Natural killer cell (primary cell): ENCODE data around the gene RAD21L1. TPM values are rescaled to one million over a fixed set of nuclear protein-coding genes. Genes with fewer than 3 reads are reported as not detected.

Experiments used
- ATAC-seq, 3 donors: fragments of 150-1000 bp in 2 of 3; fragments of 200-7000 bp in 1 of 3; cut with Tn5 transposase; 1 replicate in 1 of 3; 2 replicates in 2 of 3; pipeline ENCODE4 v1.10.0; 2021; ENCODE audit warnings: mild to moderate bottlenecking in 2 of 3, moderate library complexity in 2 of 3
- DNase-seq, 2 donors: peaks; one replicate each; pipeline versions ENCODE4 v3.0.0 to v3.0.0-alpha.2; 2013 to 2021; ENCODE audit warnings: mixed read lengths in 1 of 2
- H3K27ac ChIP-seq: one replicate; pipeline ENCODE4 v1.5.1; 2013; ENCODE audit warnings: mild to moderate bottlenecking, low read length
- H3K27me3 ChIP-seq: one replicate; pipeline ENCODE4 v1.6.1; 2013; ENCODE audit warnings: low read length; ENCODE audit not compliant: control insufficient read depth, insufficient read depth
- H3K36me3 ChIP-seq: one replicate; pipeline ENCODE4 v1.6.1; 2013; ENCODE audit warnings: low read length; ENCODE audit not compliant: control insufficient read depth, insufficient read depth
- H3K4me1 ChIP-seq: one replicate; pipeline ENCODE4 v1.6.1; 2013; ENCODE audit warnings: low read length; ENCODE audit not compliant: control insufficient read depth, insufficient read depth
- H3K4me3 ChIP-seq: one replicate; pipeline ENCODE4 v1.5.1; 2013; ENCODE audit warnings: low read length
- H3K9me3 ChIP-seq: one replicate; pipeline ENCODE4 v1.6.1; 2013; ENCODE audit warnings: low read length; ENCODE audit not compliant: control insufficient read depth, insufficient read depth
- H3K27ac Mint-ChIP-seq, 2 donors: one replicate each; pipeline ENCODE4 v1.8.0; 2022; ENCODE audit warnings: mild to moderate bottlenecking in 2 of 2, mixed read lengths in 2 of 2, moderate library complexity in 1 of 2
- H3K27me3 Mint-ChIP-seq, 2 donors: one replicate each; pipeline ENCODE4 v1.8.0; 2022; ENCODE audit warnings: low read depth in 2 of 2, mixed read lengths in 2 of 2
- H3K36me3 Mint-ChIP-seq: one replicate; pipeline ENCODE4 v1.8.0; 2022; ENCODE audit warnings: mixed read lengths
- H3K4me1 Mint-ChIP-seq, 2 donors: one replicate each; pipeline ENCODE4 v1.8.0; 2022; ENCODE audit warnings: mixed read lengths in 2 of 2
- H3K4me3 Mint-ChIP-seq: one replicate; pipeline ENCODE4 v1.8.0; 2022; ENCODE audit warnings: mild to moderate bottlenecking, moderate library complexity, mixed read lengths
- H3K9me3 Mint-ChIP-seq, 2 donors: one replicate each; pipeline ENCODE4 v1.8.0; 2022; ENCODE audit warnings: mixed read lengths in 2 of 2
- WGBS: methylation state at CpG from one replicate; pipeline ENCODE4 v1.1.7; 2013; ENCODE audit warnings: missing lambda C conversion rate; ENCODE audit not compliant: insufficient coverage; 5-methylcytosine and 5-hydroxymethylcytosine counted together
- intact Hi-C: fragments of 100-400 bp; cut with micrococcal nuclease; formaldehyde crosslinking; loops from one replicate; pipeline ENCODE4 v1.14.2; 2022
- total RNA-seq, 4 donors: library from RNA; stranded (reverse); fragments of 120-200 nt in 1 of 4; gene quantifications; one replicate each; pipeline versions ENCODE4 v1.2.3 to v1.2.4, GENCODE V29; 2013 to 2022
- TF ChIP-seq, protein P1 (sequence below): fragments of 200-600 bp; IDR thresholded peaks from one replicate; pipeline ENCODE4 v1.8.0; 2022; ENCODE audit warnings: antibody characterized with exemption

The RAD21L1 gene
- total RNA-seq, 3 donors from 2014 or later (not counting 1 experiment from before 2014, with no cell fraction given), result not detected

DNA sequence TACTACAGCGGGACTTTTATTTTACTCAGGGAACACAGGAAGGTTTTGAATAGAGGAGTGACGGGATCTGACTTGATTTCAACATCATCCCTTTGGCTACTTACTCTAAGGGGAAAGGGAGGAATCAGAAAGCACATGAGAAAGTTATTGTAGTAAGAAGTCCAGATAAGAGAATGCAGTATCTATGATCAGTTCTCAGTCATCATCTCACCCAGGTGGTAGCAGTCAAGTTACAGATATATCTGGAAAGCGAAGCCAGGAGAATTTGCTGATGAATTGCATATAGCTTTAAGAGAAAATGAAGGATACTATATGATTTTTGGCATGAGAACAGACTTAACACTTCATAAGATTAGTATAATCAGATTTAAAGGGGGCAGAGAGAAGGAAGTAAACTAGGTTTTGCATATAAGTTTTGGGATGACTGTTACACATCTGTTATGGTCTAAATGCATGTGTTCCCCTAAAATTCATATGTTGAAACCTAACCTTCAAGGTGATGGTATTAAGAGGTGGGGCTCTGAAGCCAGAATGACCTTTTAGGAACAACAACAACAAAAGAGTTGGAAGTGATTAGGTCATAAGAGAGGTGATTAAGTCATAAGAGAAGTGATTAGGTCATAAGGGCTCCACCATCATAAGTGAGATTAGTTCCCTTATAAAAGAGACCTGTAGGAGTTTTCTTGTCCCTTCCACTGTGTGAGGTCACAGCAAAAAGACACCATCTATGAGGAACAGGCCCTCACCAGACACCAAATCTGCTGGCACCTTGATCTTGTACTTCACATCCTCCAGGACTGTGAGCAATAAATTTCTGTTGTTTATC is 6.7 kb downstream of the RAD21L1 start:
- Histone ChIP-seq H3K36me3 (no peaks in the 10 kb centered on the region), H3K4me3 (no peak overlapping the region), H3K4me1 (no peaks in the 10 kb centered on the region), H3K9me3 (no peaks in the 10 kb centered on the region), H3K27ac (no peak overlapping the region), H3K27me3 (peaks cover 34% of the 10 kb centered on the region)
- H3K9me3 Mint-ChIP-seq, result no peaks in the 10 kb centered on the region
- DNase-seq, result no peak
- TF ChIP-seq, protein P1, sequence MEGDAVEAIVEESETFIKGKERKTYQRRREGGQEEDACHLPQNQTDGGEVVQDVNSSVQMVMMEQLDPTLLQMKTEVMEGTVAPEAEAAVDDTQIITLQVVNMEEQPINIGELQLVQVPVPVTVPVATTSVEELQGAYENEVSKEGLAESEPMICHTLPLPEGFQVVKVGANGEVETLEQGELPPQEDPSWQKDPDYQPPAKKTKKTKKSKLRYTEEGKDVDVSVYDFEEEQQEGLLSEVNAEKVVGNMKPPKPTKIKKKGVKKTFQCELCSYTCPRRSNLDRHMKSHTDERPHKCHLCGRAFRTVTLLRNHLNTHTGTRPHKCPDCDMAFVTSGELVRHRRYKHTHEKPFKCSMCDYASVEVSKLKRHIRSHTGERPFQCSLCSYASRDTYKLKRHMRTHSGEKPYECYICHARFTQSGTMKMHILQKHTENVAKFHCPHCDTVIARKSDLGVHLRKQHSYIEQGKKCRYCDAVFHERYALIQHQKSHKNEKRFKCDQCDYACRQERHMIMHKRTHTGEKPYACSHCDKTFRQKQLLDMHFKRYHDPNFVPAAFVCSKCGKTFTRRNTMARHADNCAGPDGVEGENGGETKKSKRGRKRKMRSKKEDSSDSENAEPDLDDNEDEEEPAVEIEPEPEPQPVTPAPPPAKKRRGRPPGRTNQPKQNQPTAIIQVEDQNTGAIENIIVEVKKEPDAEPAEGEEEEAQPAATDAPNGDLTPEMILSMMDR, result no peak
- WGBS, result 100% methylated on average over 2 of the region's 3 CpGs
- no peak overlapping the region for H3K4me3 Mint-ChIP-seq
- intact Hi-C loops, result no loop called here
- no peaks in the 10 kb centered on the region for H3K4me1 Mint-ChIP-seq
- no peak for ATAC-seq
- H3K36me3 Mint-ChIP-seq, result no peaks in the 10 kb centered on the region
- no peak overlapping the region for H3K27ac Mint-ChIP-seq
- peaks cover 23 to 36% of the 10 kb centered on the region in 2 donors for H3K27me3 Mint-ChIP-seq

DNA sequence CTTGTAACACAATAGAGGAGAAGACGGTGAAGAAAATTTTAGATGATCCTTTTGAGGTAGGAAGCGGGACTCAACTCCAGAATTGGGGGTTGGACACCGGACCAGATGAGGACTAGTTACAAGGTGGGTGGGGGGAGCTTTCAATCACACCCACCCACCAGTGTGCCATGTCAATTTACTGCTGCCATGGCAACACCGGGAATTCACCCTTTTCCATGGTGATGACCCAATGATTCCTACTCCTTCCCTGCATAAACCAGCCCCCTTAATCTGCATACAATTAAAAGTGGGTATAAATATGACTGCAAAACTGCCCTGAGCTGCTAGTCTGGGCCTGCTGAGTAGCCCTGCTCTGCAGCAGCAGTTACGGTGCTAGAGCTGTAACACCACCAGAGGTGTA is 14.7 kb downstream of the RAD21L1 start:
- no peaks in the 10 kb centered on the region for H3K36me3 ChIP-seq
- ATAC-seq, result no peak
- peaks cover 0 to 5% of the 10 kb centered on the region in 2 donors for H3K4me1 Mint-ChIP-seq

DNA sequence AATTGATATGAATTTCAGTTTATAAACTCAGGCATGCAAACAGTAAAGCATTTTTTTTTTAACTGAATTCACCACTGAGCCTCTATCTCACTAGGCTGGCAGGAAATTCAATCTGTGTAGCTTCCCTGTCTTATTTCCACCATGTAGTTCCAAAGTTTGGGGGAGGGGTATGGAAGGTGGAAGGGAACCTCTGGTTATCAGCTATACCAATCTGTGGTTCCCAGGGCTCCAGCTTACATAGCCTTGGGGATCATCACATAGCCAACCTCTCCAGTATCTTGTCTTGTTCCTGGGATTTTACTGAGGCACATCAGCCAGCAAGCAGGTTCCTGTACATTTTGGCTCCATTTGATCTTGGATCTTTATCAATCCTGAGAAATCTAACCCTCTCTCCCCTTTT is 15.6 kb downstream of the RAD21L1 start:
- TF ChIP-seq, protein P1, result no peak
- no peak for ATAC-seq
- Mint-ChIP-seq H3K9me3 (no peaks in the 10 kb centered on the region), H3K4me3 (no peak overlapping the region), H3K27ac (no peak overlapping the region), H3K27me3 (peaks cover 17 to 48% of the 10 kb centered on the region in 2 donors), H3K4me1 (peaks cover 0 to 5% of the 10 kb centered on the region in 2 donors), H3K36me3 (no peaks in the 10 kb centered on the region)
- Histone ChIP-seq H3K27ac (no peak overlapping the region), H3K9me3 (no peaks in the 10 kb centered on the region), H3K36me3 (no peaks in the 10 kb centered on the region), H3K27me3 (peaks cover 5% of the 10 kb centered on the region), H3K4me1 (no peaks in the 10 kb centered on the region), H3K4me3 (no peak overlapping the region)
- DNase-seq, result no peak
- intact Hi-C loops, result no loop called here

More for the DNA sequence above, 14.7 kb downstream of the RAD21L1 start:
- Histone ChIP-seq H3K4me1 (no peaks in the 10 kb centered on the region), H3K27me3 (peaks cover 7% of the 10 kb centered on the region), H3K27ac (no peak overlapping the region), H3K9me3 (no peaks in the 10 kb centered on the region), H3K4me3 (no peak overlapping the region)
- no peaks in the 10 kb centered on the region for H3K36me3 Mint-ChIP-seq
- H3K9me3 Mint-ChIP-seq, result no peaks in the 10 kb centered on the region
- 95% methylated on average over 4 of the region's 5 CpGs for WGBS
- no peak overlapping the region for H3K4me3 Mint-ChIP-seq
- no peak for DNase-seq
- H3K27me3 Mint-ChIP-seq, result peaks cover 15 to 57% of the 10 kb centered on the region in 2 donors
- H3K27ac Mint-ChIP-seq, result no peak overlapping the region
- intact Hi-C loops, result no loop called here
- TF ChIP-seq, protein P1, result no peak

DNA sequence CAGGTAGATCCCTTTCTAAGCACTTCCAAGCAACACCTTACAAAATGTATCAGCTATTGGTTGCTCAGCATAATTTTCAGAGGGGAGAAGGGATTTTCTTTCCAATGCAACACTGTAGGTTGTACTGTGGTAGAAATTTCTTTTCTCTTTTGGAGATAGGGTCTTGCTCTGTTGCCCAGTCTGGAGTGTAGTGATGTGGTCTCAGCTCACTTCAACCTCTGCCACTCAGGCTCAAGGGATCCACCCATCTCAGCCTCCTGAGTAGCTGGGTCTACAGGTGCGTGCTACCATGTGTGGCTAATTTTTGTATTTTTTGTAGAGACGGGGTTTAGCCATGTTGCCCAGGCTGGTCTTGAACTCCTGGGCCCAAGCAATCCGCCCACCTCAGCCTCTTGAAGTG is 16.3 kb downstream of the RAD21L1 start:
- TF ChIP-seq, protein P1, result no peak
- peaks cover 4% of the 10 kb centered on the region for H3K27me3 ChIP-seq
- Mint-ChIP-seq H3K4me3 (no peak overlapping the region), H3K4me1 (peaks cover 0 to 5% of the 10 kb centered on the region in 2 donors), H3K27ac (no peak overlapping the region), H3K36me3 (no peaks in the 10 kb centered on the region), H3K9me3 (no peaks in the 10 kb centered on the region), H3K27me3 (peaks cover 17 to 42% of the 10 kb centered on the region in 2 donors)
- no peak overlapping the region for H3K27ac ChIP-seq
- H3K4me1 ChIP-seq, result no peaks in the 10 kb centered on the region
- ATAC-seq, result no peak
- no peaks in the 10 kb centered on the region for H3K36me3 ChIP-seq
- intact Hi-C loops, result no loop called here
- H3K4me3 ChIP-seq, result no peak overlapping the region
- H3K9me3 ChIP-seq, result no peaks in the 10 kb centered on the region
- 64% methylated on average over 3 of the region's 3 CpGs for WGBS
- DNase-seq, result no peak
